A549 (cell line): ENCODE data around the gene NHSL2.

Experiments used
- CBX8 ChIP-seq: fragments of 200-600 bp; sonication (generic); IDR thresholded peaks from 2 replicates; pipeline ENCODE4 v1.6.1; 2016
- EHF ChIP-seq: fragments of 250-450 bp; sonication (Bioruptor Pico); IDR thresholded peaks from 2 replicates; pipeline ENCODE4 v1.5.0; 2020; ENCODE audit warnings: mild to moderate bottlenecking
- JUNB ChIP-seq: fragments of >200 bp; sonication (Bioruptor Twin); formaldehyde crosslinking; IDR thresholded peaks from 2 replicates; pipeline ENCODE4 v1.6.1; 2016
- KDM1A ChIP-seq: fragments of 200-600 bp; sonication (generic); IDR thresholded peaks from 2 replicates; pipeline ENCODE4 v1.6.1; 2016; ENCODE audit warnings: low read depth, mild to moderate bottlenecking
- MAZ ChIP-seq: fragments of 150-350 bp; IDR thresholded peaks from 2 replicates; pipeline ENCODE4 v1.6.1; 2014; ENCODE audit warnings: antibody characterized with exemption, low read depth, low read length, borderline replicate concordance
- PHF8 ChIP-seq: fragments of 200-600 bp; sonication (generic); IDR thresholded peaks from 2 replicates; pipeline ENCODE4 v1.6.1; 2016; ENCODE audit warnings: low read depth, mild to moderate bottlenecking, antibody characterized with exemption, moderate library complexity, borderline replicate concordance
- POLR2A ChIP-seq: IDR thresholded peaks from 2 replicates; pipeline ENCODE4 v1.6.1; 2012; ENCODE audit warnings: mild to moderate bottlenecking, low read length
- RAD21 ChIP-seq, 2 experiments: fragments of >200 bp in 1 of 2; sonication (Bioruptor Twin) in 1 of 2; formaldehyde crosslinking in 1 of 2; IDR thresholded peaks in 1 of 2; conservative IDR thresholded peaks in 1 of 2; 2 replicates in 1 of 2; 3 replicates in 1 of 2; pipeline ENCODE4 v1.6.1; 2012 to 2018; ENCODE audit warnings: inconsistent platforms in 1 of 2
- RARB ChIP-seq: fragments of 250-450 bp; sonication (Bioruptor Pico); IDR thresholded peaks from 2 replicates; pipeline ENCODE4 v1.8.0; 2021; ENCODE audit warnings: mild to moderate bottlenecking, moderate library complexity
- SMC3 ChIP-seq: fragments of >200 bp; sonication (Bioruptor Twin); formaldehyde crosslinking; IDR thresholded peaks from 3 replicates; pipeline ENCODE4 v1.6.1; 2018; ENCODE audit warnings: inconsistent platforms
- ZFP36 ChIP-seq: fragments of 450-650 bp; IDR thresholded peaks from 2 replicates; pipeline ENCODE4 v1.6.1; 2014; ENCODE audit warnings: borderline replicate concordance; ENCODE audit not compliant: partially characterized antibody
- TF ChIP-seq, protein P1 (sequence below): fragments of >200 bp; sonication (Bioruptor Twin); formaldehyde crosslinking; IDR thresholded peaks from 3 replicates; pipeline ENCODE4 v1.5.1; 2016
- TF ChIP-seq, protein P2 (sequence below): fragments of >200 bp; sonication (Bioruptor Twin); formaldehyde crosslinking; IDR thresholded peaks from 3 replicates; pipeline ENCODE4 v1.6.1; 2016

DNA sequence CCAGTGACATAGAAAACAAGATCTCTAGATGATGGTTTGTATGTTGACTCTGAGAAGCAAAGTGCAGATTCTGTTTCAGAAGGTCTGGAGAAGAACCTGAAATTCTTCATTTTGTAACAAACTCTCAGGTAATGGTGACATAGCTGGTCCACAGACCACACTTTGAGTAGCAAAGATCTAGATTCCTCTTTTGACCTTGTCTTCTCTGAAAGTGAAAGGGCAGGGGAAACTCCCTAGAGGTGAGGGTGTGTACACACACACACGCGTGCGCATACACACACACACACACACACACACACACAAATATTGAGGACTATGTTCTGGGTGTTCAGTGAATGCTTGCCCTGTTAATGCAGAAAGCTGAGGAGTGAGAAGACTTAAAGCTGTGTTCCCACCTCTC lies 110.1 kb downstream of the NHSL2 start:
- TF ChIP-seq, protein P1, sequence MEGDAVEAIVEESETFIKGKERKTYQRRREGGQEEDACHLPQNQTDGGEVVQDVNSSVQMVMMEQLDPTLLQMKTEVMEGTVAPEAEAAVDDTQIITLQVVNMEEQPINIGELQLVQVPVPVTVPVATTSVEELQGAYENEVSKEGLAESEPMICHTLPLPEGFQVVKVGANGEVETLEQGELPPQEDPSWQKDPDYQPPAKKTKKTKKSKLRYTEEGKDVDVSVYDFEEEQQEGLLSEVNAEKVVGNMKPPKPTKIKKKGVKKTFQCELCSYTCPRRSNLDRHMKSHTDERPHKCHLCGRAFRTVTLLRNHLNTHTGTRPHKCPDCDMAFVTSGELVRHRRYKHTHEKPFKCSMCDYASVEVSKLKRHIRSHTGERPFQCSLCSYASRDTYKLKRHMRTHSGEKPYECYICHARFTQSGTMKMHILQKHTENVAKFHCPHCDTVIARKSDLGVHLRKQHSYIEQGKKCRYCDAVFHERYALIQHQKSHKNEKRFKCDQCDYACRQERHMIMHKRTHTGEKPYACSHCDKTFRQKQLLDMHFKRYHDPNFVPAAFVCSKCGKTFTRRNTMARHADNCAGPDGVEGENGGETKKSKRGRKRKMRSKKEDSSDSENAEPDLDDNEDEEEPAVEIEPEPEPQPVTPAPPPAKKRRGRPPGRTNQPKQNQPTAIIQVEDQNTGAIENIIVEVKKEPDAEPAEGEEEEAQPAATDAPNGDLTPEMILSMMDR, result no peak
- no peak for TF ChIP-seq POLR2A
- no peak for TF ChIP-seq RARB (CRISPR knock-in tag)
- TF ChIP-seq MAZ, result no peak
- TF ChIP-seq ZFP36, result no peak
- no peak for TF ChIP-seq SMC3
- TF ChIP-seq CBX8, result no peak
- TF ChIP-seq RAD21 (conservative IDR thresholded peaks at IDR 0.05 in 1 of 2, IDR thresholded peaks at IDR 0.05 in 1 of 2), result no peak
- no peak for TF ChIP-seq KDM1A
- no peak for TF ChIP-seq JUNB
- TF ChIP-seq PHF8, result no peak
- TF ChIP-seq, protein P2, sequence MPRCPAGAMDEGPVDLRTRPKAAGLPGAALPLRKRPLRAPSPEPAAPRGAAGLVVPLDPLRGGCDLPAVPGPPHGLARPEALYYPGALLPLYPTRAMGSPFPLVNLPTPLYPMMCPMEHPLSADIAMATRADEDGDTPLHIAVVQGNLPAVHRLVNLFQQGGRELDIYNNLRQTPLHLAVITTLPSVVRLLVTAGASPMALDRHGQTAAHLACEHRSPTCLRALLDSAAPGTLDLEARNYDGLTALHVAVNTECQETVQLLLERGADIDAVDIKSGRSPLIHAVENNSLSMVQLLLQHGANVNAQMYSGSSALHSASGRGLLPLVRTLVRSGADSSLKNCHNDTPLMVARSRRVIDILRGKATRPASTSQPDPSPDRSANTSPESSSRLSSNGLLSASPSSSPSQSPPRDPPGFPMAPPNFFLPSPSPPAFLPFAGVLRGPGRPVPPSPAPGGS, result no peak
- TF ChIP-seq EHF (CRISPR knock-in tag), result no peak
